Gastrocnemius medialis (tissue), 4 donors: ENCODE measurements around the gene SPATA13.

Source experiments
- CTCF ChIP-seq, 5 experiments: fragments of 450-650 bp in 3 of 5; fragments of 200-600 bp in 2 of 5; sonication (generic) in 2 of 5; IDR thresholded peaks in 4 of 5; conservative IDR thresholded peaks in 1 of 5; 1 replicate in 4 of 5; 2 replicates in 1 of 5; pipeline ENCODE4 v1.5.1; 2016 to 2019; ENCODE audit warnings: antibody characterized with exemption in 5 of 5, mild to moderate bottlenecking in 3 of 5, moderate library complexity in 3 of 5
- POLR2A ChIP-seq, 2 donors: fragments of 450-650 bp; IDR thresholded peaks; one replicate each; pipeline ENCODE4 v1.6.1; 2017; ENCODE audit warnings: antibody characterized with exemption in 2 of 2, mild to moderate bottlenecking in 2 of 2, moderate library complexity in 2 of 2

DNA sequence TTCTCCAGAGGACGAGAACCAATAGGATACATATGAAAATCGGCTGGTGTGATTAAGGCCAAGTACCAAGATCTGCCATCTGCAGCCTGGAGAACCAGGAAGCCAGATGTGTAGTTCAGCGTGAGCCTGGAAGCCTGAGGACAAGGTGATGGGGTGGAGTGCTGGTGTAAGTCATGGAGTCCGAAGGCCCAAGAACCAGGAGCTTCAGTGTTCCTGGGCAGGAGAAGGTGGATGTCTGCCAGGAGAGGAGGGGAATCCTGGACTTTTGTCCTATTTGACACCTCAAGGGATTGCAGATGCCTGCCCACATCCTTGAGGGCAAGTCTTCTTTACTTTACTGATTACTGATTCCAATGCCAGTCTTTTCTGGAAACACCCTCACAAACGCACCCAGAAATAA is 71.5 kb downstream of the SPATA13 start:
- no peak for TF ChIP-seq CTCF (IDR thresholded peaks at IDR 0.05 in 4 of 5, conservative IDR thresholded peaks at IDR 0.05 in 1 of 5)
- no peak for TF ChIP-seq POLR2A (IDR thresholded peaks at IDR 0.05)
